ENCODE results near the gene ABHD2.
A peak's percentile ranks its signal among the peaks of the same experiment; 100 is the strongest.

The ABHD2 gene

DNA sequence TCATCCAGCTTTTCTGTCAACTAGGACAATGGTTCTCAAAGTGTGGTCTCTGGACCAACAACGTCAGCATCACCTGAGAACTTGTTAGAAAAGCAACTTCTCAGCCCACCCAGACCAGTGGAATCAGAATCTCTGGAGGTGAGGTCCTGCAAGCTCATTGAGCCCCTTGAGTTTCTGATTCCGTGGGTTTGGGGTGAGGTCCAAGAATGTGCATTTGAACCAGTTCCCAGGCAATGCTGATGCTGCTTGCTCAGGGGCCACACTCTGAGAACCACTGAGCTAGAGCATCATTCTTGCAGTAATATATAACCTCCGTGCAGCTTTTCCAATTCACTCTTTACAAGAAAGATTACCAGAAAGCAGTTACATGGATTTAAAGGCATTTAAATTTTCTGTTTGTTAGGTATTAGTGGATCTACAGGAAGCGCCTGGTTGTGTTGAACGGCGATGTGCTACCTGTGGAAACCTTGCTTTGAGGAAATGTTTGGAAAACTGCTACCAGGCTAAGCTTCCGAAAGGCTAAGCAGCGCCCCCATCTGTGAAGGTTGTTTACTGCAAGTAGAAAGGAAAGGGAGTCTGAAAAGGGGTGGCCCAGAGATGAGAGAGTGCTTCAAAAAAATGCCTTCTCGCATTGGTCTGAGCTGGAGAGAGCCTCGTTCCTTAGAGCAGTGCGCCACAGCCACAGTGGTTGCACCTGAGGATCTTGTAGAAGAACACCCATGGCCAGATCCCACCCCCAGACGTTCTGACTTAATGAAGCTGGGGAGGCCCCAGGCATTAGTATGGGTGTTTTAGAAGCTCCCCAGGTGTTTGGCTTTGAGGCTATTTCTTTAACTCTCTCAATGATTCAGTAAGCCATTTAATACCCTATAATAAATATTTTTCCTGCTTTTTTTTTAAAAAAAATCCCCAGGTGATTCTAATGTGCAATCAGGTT lies 83.1 kb downstream of the ABHD2 start:
- DNase-seq: peak; percentile 12 to 76

DNA sequence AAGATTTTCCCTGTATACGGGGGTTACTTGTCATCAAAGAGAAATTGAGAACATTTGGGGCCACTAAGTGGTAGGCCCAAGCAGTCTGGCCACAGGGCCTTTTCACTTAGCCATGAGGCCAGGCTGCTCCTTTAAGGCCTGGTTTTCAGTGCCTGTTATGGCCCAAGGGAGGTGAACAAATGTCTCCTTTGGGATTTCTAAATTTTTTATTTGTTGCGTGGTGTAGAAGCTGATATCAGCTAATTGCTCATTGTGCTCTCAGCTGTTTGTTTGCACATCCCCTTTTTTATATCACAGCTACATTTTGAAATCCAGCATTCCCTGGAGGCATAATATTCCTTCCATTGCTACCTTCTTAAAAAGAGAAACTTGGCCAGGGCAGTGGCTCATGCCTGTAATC lies 84.7 kb downstream of the ABHD2 start:
- no peak for DNase-seq

DNA sequence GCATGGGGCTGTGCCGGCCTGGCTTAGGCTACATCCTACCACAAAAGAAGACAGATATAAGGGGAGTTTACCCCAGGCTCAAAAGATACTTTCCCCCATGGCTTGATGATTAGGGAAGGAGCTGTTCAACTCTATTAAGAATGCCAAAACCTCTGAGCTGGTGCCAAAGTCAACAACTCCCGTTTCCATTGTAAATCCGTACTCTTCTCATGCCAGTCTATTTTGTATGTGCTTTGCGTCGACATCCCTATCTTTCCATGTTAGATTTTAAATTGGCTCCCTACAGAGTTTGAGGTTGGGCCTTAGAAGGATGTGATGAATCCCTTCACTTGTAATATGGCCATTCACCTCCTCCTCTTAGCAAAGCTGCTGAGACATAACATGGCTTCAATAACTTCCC lies 86.2 kb downstream of the ABHD2 start:
- DNase-seq: no peak

DNA sequence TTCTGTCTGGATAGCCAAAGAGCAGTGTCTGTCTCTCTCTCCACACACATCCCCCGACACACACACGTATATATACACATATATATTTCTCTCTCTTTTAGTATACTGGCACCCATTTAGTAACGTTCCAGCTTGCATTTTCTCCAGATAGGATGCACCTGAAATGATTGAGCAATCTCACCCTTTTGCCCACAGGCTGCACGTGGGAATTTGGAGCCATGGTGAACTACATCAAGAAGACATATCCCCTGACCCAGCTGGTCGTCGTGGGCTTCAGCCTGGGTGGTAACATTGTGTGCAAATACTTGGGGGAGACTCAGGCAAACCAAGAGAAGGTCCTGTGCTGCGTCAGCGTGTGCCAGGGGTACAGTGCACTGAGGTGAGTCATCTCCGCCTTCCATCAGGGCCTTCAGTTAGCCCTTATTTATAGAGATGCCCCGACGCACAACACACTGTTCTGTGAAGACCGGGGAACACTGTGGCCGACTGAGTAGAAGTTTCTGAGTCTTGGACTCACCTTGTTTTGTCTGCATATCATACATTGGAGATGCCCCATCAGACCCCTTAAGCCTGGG lies 87.4 kb downstream of the ABHD2 start:
- no peak for DNase-seq

DNA sequence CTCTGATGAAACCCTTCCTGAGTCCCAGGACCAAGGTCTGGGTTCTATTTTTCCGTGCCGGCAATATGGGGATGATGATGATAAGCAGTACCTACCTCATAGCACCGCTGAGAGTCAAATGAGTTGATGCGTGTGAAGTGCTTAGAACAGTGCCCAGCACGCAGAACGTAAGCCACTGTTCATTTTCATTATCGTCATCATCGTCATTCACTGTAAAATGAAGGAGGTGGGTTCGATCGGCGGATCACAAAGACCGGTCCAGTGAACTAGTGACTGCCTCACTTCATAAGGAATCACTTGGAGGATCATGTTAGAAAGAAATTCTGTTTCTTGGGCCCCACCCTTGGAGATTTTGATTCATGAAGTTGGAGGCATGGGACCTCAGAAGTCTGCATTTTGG lies 88.9 kb downstream of the ABHD2 start:
- no peak for DNase-seq

DNA sequence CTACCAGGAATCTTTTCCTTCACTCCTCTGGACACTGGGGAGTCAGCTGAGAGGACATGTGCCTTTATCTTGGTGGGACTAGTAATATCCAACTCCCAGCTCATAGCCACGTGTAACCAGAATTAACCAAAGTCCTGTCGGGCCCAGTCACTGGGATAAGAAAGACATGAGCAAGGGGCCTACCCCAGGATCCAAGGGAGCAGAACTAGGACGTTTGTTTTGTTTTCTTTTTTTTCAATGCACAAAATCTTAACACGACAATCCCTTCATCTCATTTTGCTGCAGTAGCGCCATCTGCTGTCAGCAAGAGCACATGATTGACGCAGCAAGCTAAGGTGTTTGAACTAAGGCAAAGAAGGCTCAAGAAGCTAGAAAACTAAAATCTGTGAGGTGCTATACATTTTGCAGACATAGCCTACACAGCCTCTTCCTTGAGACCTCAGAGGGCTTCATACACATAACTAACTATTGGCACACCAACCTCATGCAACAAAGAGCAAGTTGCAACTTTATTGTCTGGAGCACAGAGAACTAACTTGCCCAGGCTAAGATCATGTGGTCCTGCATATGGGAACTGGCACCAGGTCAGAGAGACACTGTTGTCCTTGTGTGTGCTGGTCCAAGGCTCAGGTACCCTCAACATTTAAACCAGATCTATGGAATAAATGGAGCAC lies 89.5 kb downstream of the ABHD2 start:
- peak; percentile 41 to 69 for DNase-seq

DNA sequence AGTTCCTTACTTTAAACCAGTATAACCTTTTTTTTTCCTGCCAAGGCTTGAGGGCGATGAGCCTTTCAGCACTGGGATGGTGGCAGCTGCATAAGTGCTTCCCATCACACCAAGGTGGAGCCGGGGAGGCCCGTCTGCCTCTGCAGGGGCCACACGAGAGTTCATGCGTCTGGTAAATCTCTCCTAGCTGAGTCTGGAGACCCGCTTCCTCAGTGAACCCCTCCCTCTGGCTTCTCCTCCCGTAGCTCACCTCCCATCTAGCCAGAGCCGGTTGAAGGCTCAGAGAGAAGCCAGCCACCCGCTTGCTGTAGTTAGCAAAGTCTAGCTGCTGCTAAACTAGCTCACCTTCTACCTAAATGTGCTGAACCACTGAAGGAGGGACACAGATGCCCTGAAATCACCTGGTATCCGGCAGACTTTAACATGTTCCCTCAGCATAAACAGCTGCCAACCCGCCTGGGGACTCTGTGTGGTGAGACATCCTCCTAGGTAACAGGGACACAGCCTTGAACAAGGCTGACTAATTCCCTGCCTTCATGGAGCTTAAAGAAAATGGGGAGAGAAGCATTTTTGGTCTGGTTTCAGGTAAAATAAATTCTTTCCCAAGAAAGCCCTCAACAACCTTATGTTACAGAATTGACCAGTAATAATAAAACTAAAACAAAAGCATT lies 90.2 kb downstream of the ABHD2 start:
- DNase-seq: no peak

DNA sequence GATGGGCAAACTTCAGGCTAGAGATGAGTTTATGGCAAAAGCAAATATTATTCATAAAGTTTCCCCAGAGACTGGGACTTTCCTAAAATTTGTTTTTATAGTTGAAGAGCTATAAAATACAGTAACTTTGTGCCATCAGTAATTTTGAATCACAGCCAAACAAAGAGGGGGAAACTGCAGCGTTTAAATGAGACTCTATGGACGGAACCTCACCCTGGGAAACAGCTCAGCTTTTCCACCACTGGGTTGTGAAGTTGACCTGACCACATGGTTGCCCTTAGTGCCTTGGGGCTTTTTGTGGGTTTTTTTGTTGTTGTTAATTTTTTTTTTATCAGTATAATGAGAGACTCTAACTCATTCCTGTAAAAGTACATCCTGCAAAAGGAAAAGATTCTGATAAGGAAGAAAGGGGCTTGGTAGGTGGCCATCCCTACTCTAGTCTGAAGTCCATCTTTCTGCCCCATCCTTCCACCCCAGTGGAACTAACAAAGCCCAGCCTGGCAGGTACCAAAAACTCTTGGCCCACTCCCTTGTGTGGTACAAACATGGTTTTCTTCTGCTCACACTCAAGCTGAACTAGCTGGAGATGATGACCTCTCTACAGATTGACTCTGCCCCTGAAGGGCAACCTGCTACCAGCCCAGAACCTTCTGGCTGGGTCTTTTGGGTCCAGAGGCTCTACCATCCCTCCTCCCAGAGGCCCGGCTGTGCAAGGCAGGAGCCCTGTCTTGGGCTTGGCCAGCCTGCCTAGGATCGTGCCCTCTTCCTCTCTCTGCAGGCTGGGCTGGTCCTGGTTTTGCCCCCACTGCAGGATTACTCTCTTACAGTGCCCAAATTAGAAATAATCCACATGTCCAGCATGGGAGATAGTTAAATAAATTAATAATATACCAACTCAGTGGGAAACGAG lies 92.0 kb downstream of the ABHD2 start:
- DNase-seq: peak in 1 of 2 donors; percentile 3

DNA sequence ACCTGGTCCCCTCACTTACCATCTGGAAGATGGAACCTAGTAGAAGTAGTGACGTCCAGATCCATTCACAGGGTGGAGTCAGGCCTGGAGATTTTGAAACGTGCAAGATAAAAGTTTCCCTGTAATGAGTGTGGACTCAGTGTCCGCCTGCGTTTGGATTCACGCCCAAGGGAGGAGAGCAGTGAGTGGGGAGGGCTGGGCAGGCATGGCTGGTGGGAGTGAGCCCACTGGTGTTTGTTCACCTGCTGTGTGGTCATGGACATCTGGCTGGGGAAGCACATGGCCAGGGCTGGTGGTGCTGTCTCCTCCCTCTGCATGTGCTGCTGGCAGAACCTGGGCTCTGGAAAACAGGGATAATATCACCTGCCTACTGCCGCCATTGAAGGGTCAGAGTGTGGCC lies 96.1 kb downstream of the ABHD2 start:
- DNase-seq: no peak

DNA sequence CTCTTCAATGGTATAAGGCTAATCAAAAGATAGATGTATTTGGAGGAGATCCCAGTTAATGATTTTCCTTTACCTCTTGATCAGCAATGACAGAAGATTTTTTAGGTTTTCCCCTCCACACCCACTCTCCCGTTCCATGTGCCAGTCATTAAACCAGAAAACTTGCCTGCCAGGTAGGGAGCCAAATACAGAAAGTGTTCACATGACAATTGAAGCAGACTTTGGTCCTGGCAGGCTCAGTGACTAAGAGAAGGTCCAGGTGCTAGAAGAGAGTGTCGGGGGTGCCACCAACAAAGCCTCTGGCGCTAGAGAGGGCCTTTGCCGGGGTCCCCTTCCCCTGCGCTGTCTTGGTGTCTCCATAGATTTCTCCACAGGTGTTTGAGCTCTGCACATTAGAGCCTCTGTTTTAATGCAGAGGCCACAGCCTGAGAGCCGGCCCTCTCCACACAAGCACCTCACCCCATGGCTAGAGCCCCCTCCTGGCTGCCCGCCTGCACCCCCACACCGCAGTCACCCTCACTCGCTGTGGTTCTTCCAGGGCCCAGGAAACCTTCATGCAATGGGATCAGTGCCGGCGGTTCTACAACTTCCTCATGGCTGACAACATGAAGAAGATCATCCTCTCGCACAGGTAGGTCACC lies 96.8 kb downstream of the ABHD2 start:
- DNase-seq: no peak

DNA sequence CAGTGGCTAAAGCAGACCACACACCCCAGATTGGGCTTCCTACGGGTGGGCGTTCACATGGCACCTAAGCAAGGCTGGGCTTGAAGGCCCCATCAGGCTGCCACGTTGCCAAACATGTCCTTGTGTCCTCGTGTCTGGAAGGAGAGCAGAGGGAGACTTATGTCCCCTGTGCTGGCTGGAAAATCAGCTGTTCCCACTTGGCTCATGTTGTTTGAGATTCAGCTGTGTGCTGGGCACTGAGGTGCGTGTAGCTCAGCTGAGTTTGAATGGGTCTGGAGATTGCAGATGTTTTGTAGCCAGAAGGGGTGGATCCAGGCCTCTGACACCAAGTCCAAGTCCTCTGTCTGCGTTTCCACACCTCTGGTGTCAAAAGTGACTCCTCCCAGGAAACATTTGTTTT lies 98.5 kb downstream of the ABHD2 start:
- DNase-seq: no peak

DNA sequence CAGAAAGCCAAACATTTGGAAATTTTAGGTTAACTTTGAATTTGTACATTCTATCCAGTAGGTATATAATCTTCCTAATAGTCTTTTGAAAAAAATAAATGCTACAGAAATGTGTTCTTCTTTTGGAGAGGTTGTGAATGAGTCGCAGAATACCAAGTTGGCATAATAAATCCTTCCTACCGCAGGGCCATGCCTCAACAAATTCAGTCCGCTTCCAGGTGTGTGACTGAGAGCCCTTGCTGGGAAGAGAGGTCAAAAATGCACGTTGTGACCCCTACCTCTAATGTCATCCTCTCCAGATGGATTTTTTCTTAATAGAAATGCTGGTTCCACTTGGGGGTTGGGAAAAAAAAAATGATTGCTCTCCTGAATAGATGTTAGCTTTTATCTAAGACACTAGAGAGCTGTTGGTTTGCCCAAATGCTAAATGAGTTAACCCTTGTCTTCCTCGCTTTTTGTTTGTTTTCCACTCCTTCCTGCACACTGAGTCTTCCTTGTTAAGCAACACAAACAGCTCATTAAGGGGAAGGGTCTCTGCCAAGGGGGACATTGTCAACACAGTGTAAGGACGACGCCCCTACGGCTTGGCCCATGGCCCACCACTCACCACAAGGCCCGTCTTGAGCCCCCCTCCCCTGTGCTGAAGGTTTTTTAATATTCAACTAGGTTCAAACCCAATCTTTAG lies 99.2 kb downstream of the ABHD2 start:
- no peak for DNase-seq

DNA sequence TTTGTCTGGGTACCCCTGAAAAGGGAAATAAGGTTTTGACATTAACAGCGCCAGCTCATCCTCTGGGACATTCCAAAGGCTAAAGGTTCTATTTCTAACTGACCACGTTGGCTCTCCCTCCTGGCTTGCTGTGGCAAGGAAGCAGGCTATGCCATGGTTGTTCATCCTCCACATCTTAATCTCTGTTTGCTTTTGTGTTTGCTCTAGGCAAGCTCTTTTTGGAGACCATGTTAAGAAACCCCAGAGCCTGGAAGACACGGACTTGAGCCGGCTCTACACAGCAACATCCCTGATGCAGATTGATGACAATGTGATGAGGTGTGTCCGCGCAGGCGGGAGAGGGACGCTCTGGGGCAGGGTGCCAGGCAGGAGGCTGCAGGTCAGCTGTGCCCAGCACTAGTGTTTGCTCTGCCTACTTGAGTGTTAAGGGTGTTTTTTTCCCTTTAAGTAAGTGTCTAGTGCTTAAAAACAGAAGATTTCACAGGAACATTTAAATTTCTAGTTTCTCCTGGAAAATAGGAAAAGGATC lies 99.8 kb downstream of the ABHD2 start:
- DNase-seq: no peak

DNA sequence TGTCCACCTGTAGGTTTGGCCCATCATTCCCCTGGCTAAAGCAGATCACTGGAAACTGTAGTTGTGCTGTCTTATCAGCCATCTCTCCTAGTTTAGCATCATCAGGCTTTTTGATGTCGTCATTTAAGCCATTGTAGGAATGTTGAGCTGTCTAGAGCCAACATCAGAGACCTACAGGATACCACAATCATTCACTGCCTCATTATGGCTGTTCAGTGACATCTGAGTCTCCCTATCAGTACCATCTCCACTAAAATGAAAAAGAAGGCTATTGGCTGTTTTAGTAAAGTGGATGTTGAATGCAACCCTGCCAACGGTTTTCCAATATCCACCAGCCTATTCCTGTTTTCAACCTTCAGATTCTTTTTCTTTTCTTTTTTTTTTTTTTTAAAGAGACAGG lies 103.9 kb downstream of the ABHD2 start:
- no peak for DNase-seq

DNA sequence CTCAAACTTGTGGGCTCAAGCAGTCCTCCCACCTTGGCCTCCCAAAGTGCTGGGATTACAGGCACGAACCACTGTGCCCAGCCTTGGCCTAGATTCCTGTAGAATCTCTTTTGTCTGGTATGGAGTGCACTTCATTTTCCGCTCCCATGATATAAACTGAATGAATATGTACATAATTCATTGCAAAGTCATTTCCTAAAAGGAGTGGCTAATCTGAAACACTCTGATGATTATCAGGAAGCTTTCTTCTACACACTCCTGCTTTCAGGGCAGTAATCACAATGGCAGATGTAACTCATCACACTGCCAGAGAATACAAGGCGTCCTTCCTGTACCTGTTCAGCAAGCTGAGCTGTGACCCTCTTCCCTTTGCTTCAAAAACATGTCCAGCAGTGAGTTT lies 104.5 kb downstream of the ABHD2 start:
- DNase-seq: no peak

DNA sequence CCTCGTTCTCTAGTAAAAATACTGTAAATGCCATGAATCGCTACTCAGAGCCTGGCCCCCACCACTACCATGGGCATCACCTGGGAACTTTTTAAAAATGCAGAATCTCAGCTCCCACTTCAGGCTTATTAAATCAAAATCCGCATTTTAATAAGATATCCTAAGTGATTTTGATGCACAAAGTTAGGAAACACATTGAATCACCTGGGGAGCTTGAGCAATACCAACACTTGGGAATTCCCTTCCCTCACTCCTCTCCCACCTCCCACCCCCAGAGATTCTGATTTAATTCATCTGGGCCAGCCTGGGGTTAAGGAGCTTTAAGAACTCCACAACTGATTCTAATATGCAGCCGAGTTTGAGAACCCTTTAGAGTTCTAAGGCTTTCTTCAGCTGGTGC lies 106.4 kb downstream of the ABHD2 start:
- DNase-seq: no peak

DNA sequence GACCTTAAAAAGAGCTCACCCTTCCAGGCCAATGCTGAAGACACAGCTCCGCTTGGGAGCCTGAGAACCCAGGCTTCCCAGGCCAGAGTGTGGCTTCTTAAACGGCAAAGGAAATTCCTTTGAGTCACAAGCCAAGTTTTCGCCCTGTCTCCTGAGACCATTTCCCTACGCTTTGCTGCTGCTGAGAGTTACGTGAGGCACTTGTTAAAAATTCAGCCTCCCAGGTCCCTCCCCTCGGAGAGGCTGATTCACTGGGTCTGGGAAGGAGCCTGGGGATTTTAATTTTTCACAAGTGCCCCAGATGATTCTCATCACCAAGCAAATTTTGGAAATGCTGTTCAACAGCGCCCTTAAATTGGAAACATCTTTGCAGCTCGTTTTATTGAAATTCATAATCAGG lies 107.6 kb downstream of the ABHD2 start:
- no peak for DNase-seq

DNA sequence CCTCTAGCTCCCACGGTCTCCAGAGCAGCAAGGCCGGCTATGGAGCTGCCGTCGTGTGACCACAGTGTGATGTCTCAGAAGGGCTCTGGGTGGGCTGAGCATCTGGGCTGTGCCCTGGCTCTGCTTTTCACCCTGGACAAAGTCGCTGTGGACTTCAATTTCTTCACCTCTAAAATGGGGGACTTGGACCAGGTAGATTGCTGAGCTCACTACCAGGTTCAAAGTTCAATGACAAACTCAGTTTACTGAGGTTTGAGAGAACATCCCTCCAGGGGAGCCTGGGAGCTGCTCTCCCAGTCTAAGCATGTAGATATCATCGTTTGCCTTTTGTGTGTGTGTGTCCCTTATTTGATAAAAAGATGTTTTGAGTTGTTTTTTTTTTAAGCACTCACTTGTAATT lies 108.0 kb downstream of the ABHD2 start:
- no peak for DNase-seq

DNA sequence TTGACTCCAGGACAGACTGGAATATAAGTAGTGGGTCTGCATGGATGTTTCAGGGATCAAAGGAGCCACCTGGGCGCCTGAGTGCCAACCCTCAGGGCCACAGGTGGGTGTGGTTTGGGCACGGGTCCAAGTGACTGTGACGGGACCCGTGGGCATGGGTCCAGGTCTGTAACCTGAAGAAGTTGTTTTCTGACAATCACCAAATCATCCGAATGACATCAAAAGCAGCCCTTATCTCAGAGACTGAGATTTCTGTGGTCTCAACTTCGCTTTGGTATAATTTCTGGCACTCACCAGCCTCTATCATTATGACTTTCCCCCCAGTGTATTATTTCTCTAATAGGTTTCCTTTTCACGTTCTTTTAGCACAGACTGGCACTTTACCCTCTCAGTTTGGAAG lies 108.7 kb downstream of the ABHD2 start:
- DNase-seq: no peak

DNA sequence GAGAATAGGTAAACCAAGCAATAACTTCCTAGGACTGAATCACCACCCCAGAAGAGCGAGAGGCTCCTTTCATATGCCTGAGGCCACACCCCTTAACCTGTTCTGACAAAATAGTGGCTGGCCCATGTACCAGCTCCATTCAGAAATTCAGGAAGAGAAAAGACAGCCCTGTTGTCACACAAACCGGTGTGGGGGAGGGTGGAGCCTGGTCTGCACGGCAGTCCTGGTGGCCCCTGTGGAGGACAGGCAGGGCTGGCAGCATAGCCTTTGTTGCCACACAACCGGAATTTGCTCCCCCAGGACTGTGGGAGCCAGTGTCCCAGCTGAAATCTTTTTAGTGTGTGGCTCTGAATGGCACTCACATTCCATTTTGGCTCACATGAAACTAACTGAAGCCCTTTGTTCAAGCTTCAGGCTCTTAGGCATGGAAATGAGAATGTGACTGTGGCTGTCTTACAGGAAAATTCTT lies 109.3 kb downstream of the ABHD2 start:
- DNase-seq: no peak

DNA sequence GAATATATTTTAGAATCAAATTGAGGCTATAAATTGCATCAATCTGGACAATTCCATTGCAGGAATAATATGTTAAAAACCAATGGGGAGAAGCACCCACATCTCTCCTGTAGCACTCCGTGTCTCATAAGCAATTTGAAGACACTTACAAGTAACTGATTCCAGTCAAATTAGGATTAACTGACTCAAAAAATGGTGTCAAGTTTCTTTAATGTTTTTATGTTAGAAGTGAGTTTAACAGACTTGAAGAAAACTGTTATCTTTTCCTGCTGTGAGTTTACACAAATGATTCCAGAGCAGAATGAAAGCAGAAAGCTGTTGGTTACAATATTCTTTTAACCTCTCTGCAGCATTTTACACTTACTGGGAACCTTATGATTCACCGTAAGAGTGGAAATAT lies 109.9 kb downstream of the ABHD2 start:
- no peak for DNase-seq
